Fibroblast of lung (primary cell): ENCODE data around the gene FDPS. TPM values are rescaled to one million over a fixed set of nuclear protein-coding genes. Genes with fewer than 3 reads are reported as not detected.

Source experiments
- DNase-seq, 2 donors: peaks; one replicate each; pipeline versions ENCODE4 v3.0.0 to v3.0.0-alpha.2; 2010; ENCODE audit warnings: low read depth in 2 of 2
- H2AFZ ChIP-seq: 2 replicates; pipeline ENCODE4 v1.5.1; 2012; ENCODE audit warnings: low read length, control low read depth, inconsistent platforms
- H3K27ac ChIP-seq: 2 replicates; pipeline ENCODE4 v1.5.1; 2011; ENCODE audit warnings: low read length, control low read depth; ENCODE audit not compliant: insufficient read depth
- H3K27me3 ChIP-seq: 2 replicates; pipeline ENCODE4 v1.5.1; 2011; ENCODE audit warnings: mild to moderate bottlenecking, low read length; ENCODE audit not compliant: control insufficient read depth, insufficient read depth
- H3K36me3 ChIP-seq: 2 replicates; pipeline ENCODE4 v1.5.1; 2011; ENCODE audit warnings: low read length; ENCODE audit not compliant: control insufficient read depth, insufficient read depth
- H3K4me1 ChIP-seq: 2 replicates; pipeline ENCODE4 v1.5.1; 2011; ENCODE audit warnings: low read length; ENCODE audit not compliant: control insufficient read depth, insufficient read depth; ENCODE audit errors: extremely low read depth
- H3K4me2 ChIP-seq: 2 replicates; pipeline ENCODE4 v1.5.1; 2011; ENCODE audit warnings: low read length, control low read depth; ENCODE audit not compliant: insufficient read depth; ENCODE audit errors: extremely low read depth
- H3K4me3 ChIP-seq, 4 experiments: fragments of 200-600 bp in 1 of 4; sonication (generic) in 1 of 4; replicated peaks in 1 of 4; 2 replicates each; pipeline ENCODE4 v1.5.1; 2011 to 2016; ENCODE audit warnings: low read length in 4 of 4, low read depth in 3 of 4, mild to moderate bottlenecking in 3 of 4, control low read depth in 2 of 4, inconsistent platforms in 1 of 4, mixed read lengths in 1 of 4; ENCODE audit not compliant: insufficient read depth in 1 of 4; ENCODE audit errors: control extremely low read depth in 1 of 4
- H3K79me2 ChIP-seq: 2 replicates; pipeline ENCODE4 v1.5.1; 2012; ENCODE audit warnings: mild to moderate bottlenecking, low read length, inconsistent platforms; ENCODE audit not compliant: control insufficient read depth, insufficient read depth
- H3K9ac ChIP-seq: 2 replicates; pipeline ENCODE4 v1.5.1; 2011; ENCODE audit warnings: mild to moderate bottlenecking, low read length, control low read depth; ENCODE audit not compliant: insufficient read depth
- H3K9me3 ChIP-seq: 2 replicates; pipeline ENCODE4 v1.5.1; 2012; ENCODE audit warnings: low read depth, low read length; ENCODE audit not compliant: control insufficient read depth, insufficient read depth
- H4K20me1 ChIP-seq: 2 replicates; pipeline ENCODE4 v1.5.1; 2011; ENCODE audit warnings: low read length; ENCODE audit not compliant: control insufficient read depth, insufficient read depth; ENCODE audit errors: extremely low read depth
- CTCF ChIP-seq, 2 donors: IDR thresholded peaks in 1 of 2; conservative IDR thresholded peaks in 1 of 2; 1 replicate in 1 of 2; 2 replicates in 1 of 2; pipeline ENCODE4 v1.5.1; 2011 to 2012; ENCODE audit warnings: low read length in 2 of 2, control low read depth in 1 of 2, inconsistent platforms in 1 of 2, low read depth in 1 of 2, mild to moderate bottlenecking in 1 of 2
- EZH2 ChIP-seq: IDR thresholded peaks from 2 replicates; pipeline ENCODE4 v1.5.1; 2012; ENCODE audit warnings: low read length, control low read depth, mild to moderate bottlenecking; ENCODE audit errors: missing control alignments
- polyA plus RNA-seq, 2 donors: library from polyadenylated mRNA; depleted of rRNA in 1 of 2; stranded (reverse) in 1 of 2; unstranded in 1 of 2; fragments of >200 nt; gene quantifications; 2 replicates each; pipeline ENCODE4 v1.2.1, GENCODE V29; 2011 to 2012; ENCODE audit warnings: missing spikeins in 1 of 2
- total RNA-seq: library from RNA; depleted of rRNA; stranded (reverse); fragments of >200 nt; gene quantifications from 2 replicates; pipeline ENCODE4 v1.2.1, GENCODE V29; 2014

FDPS gene
- total and polyA plus RNA-seq, 2 donors (not counting 1 experiment from before 2014, with no cell fraction given), result 399 to 840 TPM

GRCh38 chr1:155329980-155330598, 21.4 kb downstream of the FDPS start:
- no peaks in the 10 kb centered on the region for H3K9me3 ChIP-seq
- no peak overlapping the region for H2AFZ ChIP-seq
- no peaks in the 10 kb centered on the region for H3K4me1 ChIP-seq
- TF ChIP-seq CTCF (conservative IDR thresholded peaks at IDR 0.05 in 1 of 2, IDR thresholded peaks at IDR 0.05 in 1 of 2; ENCODE audit: low read depth in 1 of 2, low read length in 2 of 2) (no peak), EZH2 (no peak)
- H3K4me3 ChIP-seq, result no peak overlapping the region
- H3K9ac ChIP-seq, result no peak overlapping the region
- no peak overlapping the region for H3K4me2 ChIP-seq
- DNase-seq, result no peak
- peaks cover 7% of the 10 kb centered on the region for H3K36me3 ChIP-seq
- peaks cover 4% of the 10 kb centered on the region for H3K79me2 ChIP-seq
- H3K27ac ChIP-seq, result no peak overlapping the region
- no peaks in the 10 kb centered on the region for H4K20me1 ChIP-seq
- H3K27me3 ChIP-seq, result no peaks in the 10 kb centered on the region

GRCh38 chr1:155334962-155335361, 26.3 kb downstream of the FDPS start:
- Histone ChIP-seq H2AFZ (no peak overlapping the region), H3K4me2 (no peak overlapping the region), H3K4me1 (no peaks in the 10 kb centered on the region), H3K27ac (no peak overlapping the region), H4K20me1 (no peaks in the 10 kb centered on the region), H3K36me3 (peaks cover 9% of the 10 kb centered on the region), H3K9me3 (no peaks in the 10 kb centered on the region), H3K9ac (no peak overlapping the region), H3K4me3 (no peak overlapping the region), H3K79me2 (no peaks in the 10 kb centered on the region), H3K27me3 (no peaks in the 10 kb centered on the region)
- TF ChIP-seq EZH2 (no peak), CTCF (conservative IDR thresholded peaks at IDR 0.05 in 1 of 2, IDR thresholded peaks at IDR 0.05 in 1 of 2; ENCODE audit: low read depth in 1 of 2, low read length in 2 of 2) (no peak)
- peak in 1 of 2 donors; percentile 27 for DNase-seq

GRCh38 chr1:155339515-155340097, 30.9 kb downstream of the FDPS start:
- H3K27me3 ChIP-seq, result no peaks in the 10 kb centered on the region
- H2AFZ ChIP-seq, result no peak overlapping the region
- H3K36me3 ChIP-seq, result peaks cover 12% of the 10 kb centered on the region
- no peak overlapping the region for H3K9ac ChIP-seq
- H4K20me1 ChIP-seq, result no peaks in the 10 kb centered on the region
- no peaks in the 10 kb centered on the region for H3K4me1 ChIP-seq
- no peak overlapping the region for H3K4me3 ChIP-seq
- H3K4me2 ChIP-seq, result no peak overlapping the region
- H3K9me3 ChIP-seq, result no peaks in the 10 kb centered on the region
- H3K79me2 ChIP-seq, result no peaks in the 10 kb centered on the region
- no peak overlapping the region for H3K27ac ChIP-seq
- TF ChIP-seq EZH2 (no peak), CTCF (conservative IDR thresholded peaks at IDR 0.05 in 1 of 2, IDR thresholded peaks at IDR 0.05 in 1 of 2; ENCODE audit: low read depth in 1 of 2, low read length in 2 of 2) (no peak)
- DNase-seq, result peak in 1 of 2 donors; percentile 33
